ENCODE results near the gene SPINK14.

SPINK14 gene

DNA sequence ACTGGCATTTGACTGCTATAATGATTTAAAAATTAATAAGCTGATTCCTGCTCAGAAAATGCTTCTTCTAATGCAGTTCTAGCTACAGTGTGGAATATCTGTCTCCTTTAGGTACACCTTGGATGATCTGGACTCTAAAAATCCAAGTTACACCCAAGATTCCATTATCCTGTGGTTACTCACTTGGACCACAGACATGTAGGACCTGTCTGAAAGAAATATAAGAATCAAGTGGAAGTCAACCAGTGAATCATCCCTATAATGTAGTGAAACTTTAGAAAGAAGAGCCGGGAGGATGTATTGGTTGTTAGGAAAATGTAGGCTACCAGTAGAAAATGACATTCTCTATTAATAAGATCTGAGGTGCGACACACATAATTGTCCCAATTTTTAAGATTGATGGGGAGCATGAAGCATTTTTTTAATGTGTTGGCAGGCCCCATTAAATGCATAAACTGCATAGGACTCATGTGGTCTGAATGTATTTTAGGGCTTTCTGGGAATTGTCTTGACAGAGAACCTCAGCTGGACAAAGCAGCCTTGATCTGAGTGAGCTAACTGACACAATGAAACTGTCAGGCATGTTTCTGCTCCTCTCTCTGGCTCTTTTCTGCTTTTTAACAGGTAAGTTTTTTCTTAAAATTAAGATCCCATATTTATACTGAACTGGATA is 34.3 kb downstream of the SPINK14 start, which contains the start of gene SPINK6:
TSS of gene SPINK6 (plus strand) at position 512 of the 673 bp plus-strand sequence. CDS start at position 567, 55 bp downstream.
- no peak for DNase-seq

DNA sequence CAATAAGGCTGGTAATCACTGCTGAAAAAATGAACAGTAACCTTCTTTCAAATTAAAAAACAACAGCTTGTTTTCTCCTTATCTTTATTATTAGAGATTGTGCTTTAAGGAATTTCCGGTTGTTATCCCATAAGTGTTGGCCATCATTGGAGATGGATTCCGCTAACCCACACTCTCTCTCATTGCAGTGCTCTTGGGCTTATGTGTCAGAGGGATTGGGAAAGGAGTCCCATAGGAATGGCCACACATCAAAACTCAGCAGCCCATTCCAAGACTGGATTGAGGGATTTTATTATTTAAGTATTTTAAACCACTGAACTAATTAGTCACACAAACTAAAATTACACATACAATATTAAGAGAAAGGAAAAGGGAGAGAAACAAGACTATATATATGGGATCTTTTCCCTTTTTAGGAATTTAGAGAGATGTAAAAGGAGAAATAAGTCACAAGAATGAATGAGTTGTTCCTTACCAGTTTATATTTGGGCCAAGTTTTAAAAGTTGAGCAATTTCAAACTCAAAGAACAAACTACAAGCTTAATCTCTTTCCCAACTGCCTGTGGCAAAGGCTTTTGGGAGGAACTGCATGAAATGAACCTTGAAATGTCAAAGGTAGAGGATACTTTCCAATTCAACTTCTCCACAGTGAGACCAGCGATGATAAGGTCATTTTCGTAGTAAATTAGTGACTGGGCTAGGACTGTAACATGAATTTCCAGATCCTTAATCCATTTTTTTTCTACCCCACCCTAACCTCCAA is 36.9 kb downstream of the SPINK14 start:
- no peak for DNase-seq

DNA sequence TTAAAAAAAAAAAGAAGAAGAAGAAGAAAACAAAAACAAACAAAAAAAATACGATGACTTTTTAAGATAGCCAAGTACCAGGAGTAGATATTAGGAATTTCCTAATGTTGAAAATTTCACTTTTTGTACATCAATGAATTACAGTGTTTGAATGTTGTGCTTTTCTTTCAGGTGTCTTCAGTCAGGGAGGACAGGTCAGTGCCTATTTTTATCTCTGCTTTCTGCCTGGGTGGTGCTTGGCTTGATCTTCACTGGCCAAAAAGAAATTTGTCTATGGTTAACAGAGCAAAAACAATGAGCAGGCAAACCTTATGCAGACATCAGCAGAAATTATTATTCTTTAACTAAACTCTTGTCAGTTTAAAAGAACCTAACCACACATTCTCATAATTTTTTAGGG is 37.5 kb downstream of the SPINK14 start:
- no peak for DNase-seq

DNA sequence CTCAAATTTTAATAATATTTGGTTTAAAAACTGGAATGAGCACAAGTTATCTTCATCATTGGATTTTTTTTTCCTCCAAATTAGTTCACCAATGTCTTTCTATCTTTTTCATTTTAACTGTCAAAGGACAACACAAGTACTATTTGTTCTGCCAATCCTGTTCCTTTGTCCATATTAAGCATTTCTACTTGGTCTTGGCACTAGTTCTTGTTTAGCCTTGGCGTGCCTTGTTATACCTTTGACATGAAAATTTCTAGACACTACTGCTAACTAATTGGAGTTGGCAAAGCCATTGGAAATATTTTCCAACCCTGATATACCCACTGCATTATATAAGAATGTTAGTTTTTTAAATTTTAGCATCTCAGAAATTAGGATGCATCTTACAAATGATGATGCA is 38.3 kb downstream of the SPINK14 start:
- no peak for DNase-seq

DNA sequence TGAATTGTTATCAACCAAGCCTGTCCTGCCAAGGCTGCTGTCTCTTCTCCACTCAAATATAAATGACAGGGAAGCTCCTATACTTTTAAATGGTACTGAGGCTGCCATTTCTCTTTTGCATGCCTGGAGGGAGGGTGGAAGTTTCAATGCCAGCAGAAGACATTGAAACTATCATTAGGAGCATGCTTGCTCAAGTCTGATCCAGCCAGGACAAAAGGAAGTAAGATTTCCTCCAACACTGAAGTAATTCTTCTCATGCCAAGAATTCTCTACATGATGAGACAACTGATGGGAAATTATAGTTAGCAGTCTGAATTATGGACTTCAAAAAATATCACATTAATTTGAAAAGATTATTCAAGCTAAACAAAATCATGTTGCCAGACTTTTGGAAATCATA is 39.9 kb downstream of the SPINK14 start:
- no peak for DNase-seq

DNA sequence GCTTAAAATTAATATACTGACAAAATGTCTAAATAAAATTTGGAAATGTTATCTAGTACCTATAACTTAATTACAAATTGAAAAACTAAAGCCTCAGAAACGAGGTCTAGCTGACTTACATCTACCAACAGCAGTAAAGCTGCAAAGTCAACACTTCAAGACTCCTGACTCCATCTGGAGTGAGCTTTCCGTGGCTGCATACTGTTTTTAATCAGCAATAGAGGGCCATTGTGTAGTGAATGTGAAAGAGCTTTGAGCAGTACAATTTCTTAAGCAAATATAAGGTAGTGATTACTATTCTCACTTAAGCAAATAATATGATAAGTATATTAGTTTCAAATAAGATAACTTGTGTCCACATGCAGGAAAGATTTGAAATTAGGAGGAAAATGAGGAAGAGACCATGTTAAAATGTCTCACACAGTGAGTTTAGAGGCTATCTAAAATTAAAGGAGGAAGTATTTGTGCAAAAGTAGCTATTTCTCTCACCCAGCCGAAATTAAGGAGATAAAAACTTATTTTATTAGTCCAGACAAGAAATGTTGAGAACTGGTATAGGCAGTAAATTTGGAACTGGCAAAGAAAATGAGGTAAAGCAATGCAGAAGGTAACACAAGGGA is 40.9 kb downstream of the SPINK14 start:
- DNase-seq, result no peak

DNA sequence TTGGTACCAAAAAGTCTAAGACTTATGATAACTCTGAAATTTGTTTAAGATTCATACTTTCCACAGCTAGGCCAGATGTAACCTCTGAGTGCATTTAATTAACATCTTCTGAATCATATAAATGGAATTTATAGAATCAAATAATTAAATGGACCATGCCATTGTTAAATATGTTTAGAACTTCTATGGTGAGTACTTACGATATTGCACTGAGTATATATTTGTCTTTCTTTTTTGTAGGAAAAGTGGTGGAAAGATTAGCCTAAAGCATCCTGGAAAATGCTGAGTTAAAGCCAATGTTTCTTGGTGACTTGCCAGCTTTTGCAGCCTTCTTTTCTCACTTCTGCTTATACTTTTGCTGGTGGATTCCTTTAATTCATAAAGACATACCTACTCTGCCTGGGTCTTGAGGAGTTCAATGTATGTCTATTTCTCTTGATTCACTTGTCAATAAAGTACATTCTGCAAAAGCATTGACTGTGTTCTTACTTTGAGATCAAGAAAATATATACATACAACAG is 46.4 kb downstream of the SPINK14 start:
- no peak for DNase-seq

DNA sequence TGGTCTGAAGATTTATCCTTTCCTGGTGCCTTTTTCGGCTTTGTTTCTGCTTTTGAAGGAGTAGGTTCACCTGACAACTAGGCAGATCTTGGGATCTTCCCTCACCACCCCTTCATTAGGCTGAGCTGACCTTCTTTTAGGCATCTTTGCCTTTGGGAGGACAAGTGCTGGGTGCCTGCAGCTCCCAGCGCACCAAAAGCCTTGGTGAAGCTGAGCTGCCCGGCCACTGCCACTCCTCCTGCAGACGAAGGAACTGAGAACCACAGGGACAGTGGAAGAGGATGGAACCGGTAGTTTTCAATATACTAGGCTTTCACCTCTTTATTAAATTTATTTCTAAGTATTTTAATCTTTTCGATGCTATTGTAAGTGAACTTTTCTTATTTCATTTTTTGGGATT is 53.2 kb downstream of the SPINK14 start:
- DNase-seq, result no peak

DNA sequence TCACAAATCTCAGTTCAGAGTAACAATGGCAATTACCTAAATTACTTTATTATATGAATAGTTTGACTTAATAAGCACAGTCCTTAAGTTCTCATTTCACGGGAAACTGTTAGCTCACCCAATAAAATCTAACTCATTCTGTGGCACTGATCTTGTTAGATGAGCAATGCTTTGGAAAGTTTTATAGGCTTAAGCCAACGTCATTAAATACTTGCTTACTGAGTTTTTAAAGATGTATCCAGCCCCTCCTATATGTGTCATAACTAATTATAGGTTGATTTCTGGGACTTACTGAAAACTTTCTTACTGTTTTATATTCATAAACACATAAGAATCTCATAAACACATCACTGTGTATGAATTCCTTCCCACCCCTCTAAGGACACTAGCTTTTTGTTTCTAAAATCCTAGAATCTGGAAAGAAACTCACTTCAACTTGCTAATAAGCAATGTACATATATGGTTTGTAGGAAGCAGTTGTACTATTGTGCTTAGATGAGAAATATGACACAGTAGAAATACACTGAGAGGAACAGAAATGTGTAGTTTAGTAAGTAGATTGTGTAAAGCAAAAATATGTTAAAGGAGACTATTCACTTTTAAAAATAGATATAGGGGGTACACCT is 55.9 kb downstream of the SPINK14 start:
- no peak for DNase-seq

Measured in activated CD4-positive, alpha-beta T cell treated with anti-CD3 and anti-CD28 coated beads for 48 hours (primary cell).